ENCODE measurements around the gene GRID2. TPM values are rescaled to one million over a fixed set of nuclear protein-coding genes. Genes with fewer than 3 reads are reported as not detected.

Gene GRID2
- total RNA-seq, 1 donor from 2014 or later, result not detected

DNA sequence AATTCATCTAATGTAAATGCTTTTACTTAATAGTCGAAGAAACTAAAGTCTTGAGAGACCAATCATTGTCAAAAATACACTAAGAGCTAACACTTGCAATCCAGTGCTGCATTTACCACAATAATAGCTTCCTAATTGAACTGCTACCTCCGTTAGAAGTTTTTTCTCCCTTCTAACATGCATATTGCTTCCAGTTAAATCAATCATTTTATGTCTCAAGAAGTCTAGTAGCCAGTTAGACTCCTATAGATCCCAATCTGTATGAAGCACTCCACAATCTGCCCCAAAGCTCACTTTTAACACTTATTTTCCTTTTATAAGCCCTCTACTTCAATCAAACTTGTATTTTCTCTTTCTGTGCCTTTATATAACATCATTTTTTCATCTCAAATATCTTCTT lies 41.4 kb upstream of the GRID2 start:
- DNase-seq (ENCODE audit: low read depth), result no peak
- TF ChIP-seq CTCF (conservative IDR thresholded peaks at IDR 0.05; ENCODE audit: low read depth, low read length), result no peak
- no peak overlapping the region for H3K4me3 ChIP-seq (ENCODE audit: low read depth, low read length)

DNA sequence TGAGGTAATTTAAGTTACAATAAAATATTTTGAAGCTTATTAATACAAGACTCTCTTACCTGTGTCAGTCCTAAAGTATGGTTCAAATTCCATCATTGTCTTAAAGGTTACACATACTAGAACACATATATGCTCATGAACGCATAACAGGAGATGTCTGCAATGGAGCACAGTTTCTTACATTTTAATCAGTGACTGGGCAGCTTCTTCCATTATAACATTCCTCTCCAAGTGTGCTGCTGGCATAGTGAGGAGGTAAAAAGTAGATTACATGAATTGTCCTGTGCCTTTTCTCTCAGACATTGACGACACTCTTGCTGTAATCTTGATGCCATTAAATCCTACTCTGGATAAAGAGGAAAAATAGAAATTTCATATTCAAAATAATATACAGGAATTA lies 40.8 kb upstream of the GRID2 start:
- H3K4me3 ChIP-seq (ENCODE audit: low read depth, low read length), result no peak overlapping the region
- TF ChIP-seq CTCF (conservative IDR thresholded peaks at IDR 0.05; ENCODE audit: low read depth, low read length), result no peak
- no peak for DNase-seq (ENCODE audit: low read depth)

DNA sequence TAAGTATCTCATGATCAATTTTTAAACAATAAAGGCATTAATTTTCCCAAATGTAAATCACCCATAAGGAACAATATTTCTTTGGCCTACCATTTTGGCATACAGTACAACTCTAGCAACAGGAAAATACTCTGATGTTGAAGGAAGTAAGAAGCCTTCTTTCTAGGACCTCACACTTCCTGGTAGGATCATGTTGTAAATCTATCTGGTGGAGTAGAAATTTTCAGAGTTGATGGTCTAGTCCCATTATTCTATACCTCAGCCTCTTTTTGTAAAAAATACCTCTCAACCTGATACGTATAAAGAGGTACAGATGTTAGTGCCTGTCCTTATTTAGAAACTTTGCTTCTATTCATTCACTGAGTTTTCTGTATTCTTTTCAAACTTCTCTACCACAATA lies 40.2 kb upstream of the GRID2 start:
- DNase-seq (ENCODE audit: low read depth), result no peak
- no peak for TF ChIP-seq CTCF (conservative IDR thresholded peaks at IDR 0.05; ENCODE audit: low read depth, low read length)
- H3K4me3 ChIP-seq (ENCODE audit: low read depth, low read length), result no peak overlapping the region

GRCh38 chr4:92264163-92264562 lies 39.6 kb upstream of the GRID2 start:
- no peak for TF ChIP-seq CTCF (conservative IDR thresholded peaks at IDR 0.05; ENCODE audit: low read depth, low read length)
- DNase-seq (ENCODE audit: low read depth), result no peak
- no peak overlapping the region for H3K4me3 ChIP-seq (ENCODE audit: low read depth, low read length)

- no peak for DNase-seq (ENCODE audit: low read depth)
- TF ChIP-seq CTCF (conservative IDR thresholded peaks at IDR 0.05; ENCODE audit: low read depth, low read length), result no peak
- no peak overlapping the region for H3K4me3 ChIP-seq (ENCODE audit: low read depth, low read length)
Measured at GRCh38 chr4:92265021-92265420, 38.7 kb upstream of the GRID2 start.

DNA sequence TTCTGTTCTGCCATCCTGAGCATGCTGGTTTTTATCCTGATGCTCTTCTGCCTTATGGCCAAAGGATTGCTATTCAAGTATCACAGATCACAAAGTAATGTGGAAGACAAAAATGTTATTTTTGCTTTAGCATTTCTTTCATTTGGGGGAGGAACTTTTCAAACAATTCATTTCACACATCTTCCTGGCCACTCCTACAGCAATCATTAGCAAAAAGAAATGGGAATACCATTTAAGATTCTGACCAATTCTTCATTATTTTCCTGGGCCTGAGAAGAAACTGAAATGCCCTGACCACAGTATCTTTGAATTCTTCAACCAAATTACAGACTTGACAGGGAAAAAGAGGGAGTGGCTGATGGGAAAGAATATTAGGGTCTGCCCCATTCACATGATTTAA lies 38.0 kb upstream of the GRID2 start:
- no peak overlapping the region for H3K4me3 ChIP-seq (ENCODE audit: low read depth, low read length)
- TF ChIP-seq CTCF (conservative IDR thresholded peaks at IDR 0.05; ENCODE audit: low read depth, low read length), result no peak
- no peak for DNase-seq (ENCODE audit: low read depth)

DNA sequence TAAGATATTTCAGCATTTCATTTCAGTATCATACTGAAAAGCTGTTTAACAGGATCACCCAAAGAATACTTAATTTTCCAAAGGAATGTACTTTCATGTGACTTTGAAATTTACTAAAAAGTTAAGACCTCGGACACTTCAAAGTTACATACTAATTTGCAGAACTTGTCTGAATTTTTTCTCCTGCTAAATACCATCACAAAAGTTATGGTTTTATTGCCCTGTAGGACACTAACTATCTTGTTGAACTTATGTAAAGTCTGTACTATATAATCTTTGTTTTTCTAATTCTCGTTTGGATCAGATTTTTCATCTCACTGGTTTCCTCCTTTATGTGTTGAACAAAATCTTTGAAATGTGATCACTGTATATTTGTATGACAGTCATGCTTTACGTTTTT lies 37.2 kb upstream of the GRID2 start:
- DNase-seq (ENCODE audit: low read depth), result no peak
- H3K4me3 ChIP-seq (ENCODE audit: low read depth, low read length), result no peak overlapping the region
- no peak for TF ChIP-seq CTCF (conservative IDR thresholded peaks at IDR 0.05; ENCODE audit: low read depth, low read length)

Measured in epithelial cell of proximal tubule (primary cell).